D721Med (cell line): ENCODE results near the gene VAPB.

ENCODE experiments used
- DNase-seq: peaks from one replicate; pipeline ENCODE4 v3.0.0; 2011; ENCODE audit warnings: low spot score; ENCODE audit not compliant: insufficient read length
- FAIRE-seq: peaks from 2 replicates; lab custom pipeline; 2011; peaks lifted over from hg19 to GRCh38; lab: Jason Lieb, UNC
- CTCF ChIP-seq: IDR thresholded peaks from 2 replicates; pipeline ENCODE4 v1.5.1; 2012; ENCODE audit warnings: mild to moderate bottlenecking, control low read depth; ENCODE audit not compliant: insufficient read depth; ENCODE audit errors: missing control alignments

VAPB gene

GRCh38 chr20:58483470-58483869 is 94.4 kb downstream of the VAPB start:
- FAIRE-seq (no peak), DNase-seq (no peak)

GRCh38 chr20:58485393-58485792 is 96.4 kb downstream of the VAPB start:
- FAIRE-seq, result no peak
- no peak for DNase-seq

More at GRCh38 chr20:58483470-58483869, 94.4 kb downstream of the VAPB start:
- TF ChIP-seq CTCF, result no peak

GRCh38 chr20:58486207-58486606 is 97.2 kb downstream of the VAPB start:
- DNase-seq (no peak), FAIRE-seq (no peak)
- no peak for TF ChIP-seq CTCF

More at GRCh38 chr20:58485393-58485792, 96.4 kb downstream of the VAPB start:
- TF ChIP-seq CTCF, result no peak

GRCh38 chr20:58492074-58492718 is 103.2 kb downstream of the VAPB start:
- DNase-seq (no peak), FAIRE-seq (no peak)
- no peak for TF ChIP-seq CTCF

- no peak for FAIRE-seq
- no peak for DNase-seq
- no peak for TF ChIP-seq CTCF
These were observed 103.9 kb downstream of the VAPB start for GRCh38 chr20:58492795-58493524.

- no peak for TF ChIP-seq CTCF
- DNase-seq (no peak), FAIRE-seq (no peak)
These were observed 106.0 kb downstream of the VAPB start for GRCh38 chr20:58494923-58495622.
